Measurements from ENCODE around the gene SIL1.

Gene SIL1

DNA sequence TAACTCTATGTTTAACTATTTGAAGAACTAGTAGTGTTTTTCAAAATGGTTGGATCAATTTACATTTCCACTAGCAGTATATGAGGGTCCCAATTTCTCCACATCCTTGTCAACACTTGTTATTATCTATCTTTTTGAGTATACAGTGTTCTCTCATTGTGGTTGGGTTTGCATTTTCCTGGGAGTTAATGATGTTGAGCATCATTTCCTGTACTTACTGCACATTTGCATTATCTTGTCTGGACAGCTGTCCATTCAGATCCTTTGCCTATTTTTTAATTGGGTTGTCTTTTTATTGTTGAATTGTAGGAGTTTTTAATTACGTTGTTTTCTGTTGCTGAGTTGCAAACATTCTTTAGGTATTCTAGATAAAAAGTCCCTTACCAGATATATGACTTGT, 219.6 kb downstream of the SIL1 start:
- no peak for DNase-seq (ENCODE audit: low spot score)

DNA sequence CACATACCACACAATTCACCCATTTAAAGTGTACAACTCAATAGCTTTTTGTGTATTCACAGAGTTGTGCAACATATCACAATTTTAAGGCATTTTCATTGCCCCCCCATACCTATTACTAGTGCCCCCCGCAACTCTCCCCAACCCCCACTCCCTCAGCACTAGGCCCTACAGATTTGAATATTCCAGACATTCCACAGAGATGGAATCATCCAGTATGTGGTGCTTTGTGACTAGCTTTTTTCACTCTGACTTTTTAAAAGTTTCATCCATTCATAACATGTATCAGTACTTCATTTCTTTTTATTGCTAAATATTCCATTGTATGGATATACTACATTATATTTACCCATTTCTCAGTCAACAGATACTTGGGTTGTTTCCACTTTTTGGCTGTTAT, 220.1 kb downstream of the SIL1 start:
- DNase-seq (ENCODE audit: low spot score): no peak

DNA sequence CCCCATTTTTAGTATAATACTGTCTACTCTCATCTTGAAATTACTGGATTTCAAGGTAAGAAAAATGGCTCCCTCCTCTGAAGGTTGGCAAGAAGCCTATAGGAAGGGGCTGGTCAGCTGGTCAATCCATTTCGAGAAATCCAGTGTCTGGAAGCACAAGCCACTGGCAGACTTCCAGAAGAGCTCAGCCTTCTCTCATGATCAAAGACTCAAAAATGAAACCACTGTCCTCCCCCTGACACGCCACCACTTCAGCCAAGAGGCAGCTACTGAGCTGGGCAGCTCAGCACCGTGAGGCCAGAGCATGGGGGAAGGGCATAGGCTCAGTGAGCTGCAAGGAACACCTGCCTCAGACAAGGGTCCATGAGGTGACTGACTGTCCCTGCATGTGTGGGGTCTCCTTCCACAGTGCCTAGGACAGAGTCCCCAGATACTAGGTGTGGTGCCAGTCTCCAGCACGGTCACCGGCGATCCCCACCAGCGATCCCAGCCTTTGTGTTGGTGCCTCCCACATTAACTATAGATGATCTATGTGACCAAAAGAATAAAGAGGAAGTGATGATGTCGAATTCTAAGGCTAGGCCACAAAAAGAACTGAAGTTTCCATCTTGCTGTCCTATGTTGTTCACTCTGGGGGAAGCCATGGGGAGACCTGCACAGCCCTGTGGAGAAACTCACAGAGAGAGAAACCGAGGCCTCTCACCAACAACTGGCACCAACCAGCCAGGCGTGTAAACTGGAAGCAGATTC, 222.9 kb downstream of the SIL1 start:
- no peak for DNase-seq (ENCODE audit: low spot score)

DNA sequence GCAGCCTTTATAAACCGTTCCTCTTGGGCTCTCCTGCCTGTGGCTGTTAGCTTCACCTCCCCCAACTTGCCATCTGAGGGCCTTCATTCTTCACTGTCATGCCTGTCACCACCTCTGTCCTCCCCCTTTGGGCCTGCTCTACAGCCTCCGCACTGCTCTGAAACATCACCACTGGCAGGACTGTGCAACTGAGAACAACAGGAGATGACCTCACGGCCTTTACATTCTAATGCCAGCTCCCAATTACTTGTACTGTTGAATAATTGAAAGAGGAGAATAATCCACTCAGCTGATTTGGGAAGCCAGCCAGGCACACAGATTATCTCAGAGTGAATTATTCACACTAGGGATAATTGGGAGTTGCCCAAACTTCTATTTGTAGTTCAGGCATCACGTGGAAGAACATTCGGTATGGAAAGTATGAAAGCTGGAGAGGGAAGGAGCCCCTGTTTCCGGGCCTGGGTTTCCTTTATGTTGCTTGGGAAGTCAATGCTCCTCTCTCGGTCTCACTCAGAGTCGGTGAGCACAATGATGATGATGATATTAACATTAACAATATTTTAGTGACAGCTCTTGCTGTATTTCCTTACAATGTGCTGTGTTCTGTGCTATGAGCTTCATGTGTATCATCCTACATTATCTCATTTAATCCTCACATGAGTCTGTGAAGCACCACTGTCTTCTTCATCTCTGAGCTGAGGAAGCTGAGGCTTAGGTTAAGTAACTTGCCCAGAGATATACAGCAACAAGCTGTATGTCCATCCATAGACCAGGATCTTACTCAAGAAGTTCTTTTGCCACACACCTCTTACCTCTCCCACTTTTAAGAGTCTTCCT, 223.7 kb downstream of the SIL1 start:
- DNase-seq (ENCODE audit: low spot score): no peak

DNA sequence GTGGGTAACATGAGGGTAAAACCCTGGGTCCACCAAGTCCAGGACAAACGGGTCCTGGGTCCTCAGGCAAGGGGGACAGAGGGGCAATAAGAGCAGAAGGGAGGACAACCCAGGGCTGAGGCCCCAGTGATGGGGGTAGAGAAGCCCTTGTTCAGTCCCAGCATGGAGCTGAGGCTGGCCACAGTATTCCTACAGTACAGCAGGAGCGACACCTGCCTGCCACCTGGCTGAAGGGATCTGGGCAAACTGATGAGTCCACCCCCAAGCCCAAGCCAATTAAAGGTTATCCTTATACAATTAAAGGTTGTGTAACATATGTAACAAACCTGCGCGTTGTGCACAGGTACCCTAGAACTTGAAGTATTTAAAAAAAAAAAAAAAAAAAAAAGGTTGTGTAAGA, 225.3 kb downstream of the SIL1 start:
- no peak for DNase-seq (ENCODE audit: low spot score)

DNA sequence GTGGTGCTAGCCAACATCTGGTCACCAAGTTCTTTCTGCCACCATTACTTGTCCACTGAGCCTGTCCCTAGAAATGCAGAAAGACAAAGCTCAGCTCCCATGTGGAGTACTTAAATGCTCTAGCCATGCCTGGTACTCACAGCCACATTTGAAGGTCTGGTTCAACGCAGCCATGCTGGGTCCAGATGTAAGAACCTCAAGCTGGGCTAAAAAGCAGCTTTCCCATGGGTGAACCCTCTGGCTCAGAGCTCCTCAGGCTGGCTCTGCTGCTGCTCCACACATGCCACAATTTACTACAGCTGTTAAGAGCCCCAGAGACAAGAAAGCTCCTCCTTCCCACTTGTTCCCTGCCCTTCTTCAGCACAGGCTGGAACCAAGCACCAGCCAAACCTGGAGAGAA, 225.9 kb downstream of the SIL1 start:
- DNase-seq (ENCODE audit: low spot score): no peak

DNA sequence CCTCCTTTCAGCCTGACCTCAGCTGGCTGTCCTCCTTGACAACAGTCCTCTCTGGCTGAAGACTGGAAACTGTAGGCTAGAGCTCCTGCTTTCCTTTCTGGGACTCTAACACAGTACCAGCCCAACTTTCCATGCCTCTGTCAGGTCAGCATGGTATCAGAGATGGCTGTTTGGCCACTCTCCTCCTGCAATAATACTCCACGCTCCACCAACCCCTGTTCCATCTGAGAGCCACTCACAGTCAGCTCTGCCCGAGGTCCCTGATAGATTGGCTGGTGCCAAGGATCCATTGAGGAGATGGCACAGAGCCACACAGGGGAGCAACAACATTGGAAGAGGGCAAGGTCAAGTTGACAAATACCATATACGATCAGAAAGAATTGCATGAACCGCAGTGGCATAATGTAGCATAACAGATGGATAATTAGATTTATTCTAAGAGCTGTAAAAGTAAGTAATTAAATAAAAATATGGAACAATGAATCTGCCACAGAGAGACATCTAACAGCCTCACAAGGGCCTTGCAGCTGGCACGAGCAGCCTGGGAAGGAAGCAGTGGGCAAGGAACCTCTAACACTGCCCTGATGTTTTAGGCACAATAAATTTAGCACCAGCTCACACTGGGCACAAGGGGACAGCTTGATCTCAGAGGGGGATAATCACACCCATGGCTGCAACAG, 228.7 kb downstream of the SIL1 start:
- no peak for DNase-seq (ENCODE audit: low spot score)

DNA sequence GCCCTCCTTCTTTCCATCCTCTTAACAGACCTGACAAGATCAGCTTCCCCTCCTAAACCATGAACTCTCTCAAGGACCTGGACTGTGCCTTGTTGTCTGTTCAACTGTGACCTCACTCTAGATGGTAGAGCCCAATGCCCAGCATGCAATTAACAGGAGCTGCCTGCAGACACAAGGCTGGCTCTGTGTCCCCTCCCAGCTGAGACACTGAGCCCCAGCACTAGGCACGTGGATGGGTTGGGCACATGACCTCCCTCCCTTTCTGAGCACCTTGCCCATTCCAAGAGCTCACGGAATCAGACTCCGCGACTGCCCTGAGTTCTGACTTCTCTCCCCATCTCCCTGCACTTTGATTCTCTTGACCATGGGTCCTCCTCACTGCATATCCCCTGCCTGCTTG, 229.6 kb downstream of the SIL1 start:
- no peak for DNase-seq (ENCODE audit: low spot score)

DNA sequence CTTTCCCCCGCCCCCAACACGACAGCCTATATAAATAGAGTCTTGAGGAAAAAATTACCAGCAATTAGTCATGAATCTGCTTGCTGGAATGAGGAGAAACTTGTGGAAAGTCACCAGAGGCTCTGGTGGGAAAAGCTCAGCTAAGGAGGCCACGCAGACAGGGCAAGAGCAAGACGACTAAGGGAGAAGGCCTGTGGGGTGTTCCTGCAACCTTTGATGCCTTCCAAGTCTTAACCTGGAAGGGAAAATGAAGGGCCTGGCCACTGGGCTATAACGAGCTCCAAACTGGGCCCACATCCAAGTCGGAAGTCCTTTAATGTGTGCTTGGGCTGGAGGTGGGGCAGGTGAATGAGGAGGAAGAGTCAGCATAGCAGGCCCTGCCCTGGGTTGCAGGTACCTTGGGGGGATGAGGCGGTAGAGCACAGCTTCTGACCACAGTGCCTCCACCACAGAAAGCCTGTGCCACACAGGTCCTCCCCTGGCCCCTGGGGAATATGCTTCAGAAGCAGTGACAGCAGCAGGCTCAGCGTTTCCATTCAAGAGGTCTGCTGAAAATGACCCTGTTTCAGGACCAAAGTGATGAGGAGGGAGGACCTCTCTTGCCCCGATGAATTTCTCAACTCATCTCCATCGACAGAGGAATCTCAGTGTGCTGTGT, 230.2 kb downstream of the SIL1 start:
- DNase-seq (ENCODE audit: low spot score): no peak

DNA sequence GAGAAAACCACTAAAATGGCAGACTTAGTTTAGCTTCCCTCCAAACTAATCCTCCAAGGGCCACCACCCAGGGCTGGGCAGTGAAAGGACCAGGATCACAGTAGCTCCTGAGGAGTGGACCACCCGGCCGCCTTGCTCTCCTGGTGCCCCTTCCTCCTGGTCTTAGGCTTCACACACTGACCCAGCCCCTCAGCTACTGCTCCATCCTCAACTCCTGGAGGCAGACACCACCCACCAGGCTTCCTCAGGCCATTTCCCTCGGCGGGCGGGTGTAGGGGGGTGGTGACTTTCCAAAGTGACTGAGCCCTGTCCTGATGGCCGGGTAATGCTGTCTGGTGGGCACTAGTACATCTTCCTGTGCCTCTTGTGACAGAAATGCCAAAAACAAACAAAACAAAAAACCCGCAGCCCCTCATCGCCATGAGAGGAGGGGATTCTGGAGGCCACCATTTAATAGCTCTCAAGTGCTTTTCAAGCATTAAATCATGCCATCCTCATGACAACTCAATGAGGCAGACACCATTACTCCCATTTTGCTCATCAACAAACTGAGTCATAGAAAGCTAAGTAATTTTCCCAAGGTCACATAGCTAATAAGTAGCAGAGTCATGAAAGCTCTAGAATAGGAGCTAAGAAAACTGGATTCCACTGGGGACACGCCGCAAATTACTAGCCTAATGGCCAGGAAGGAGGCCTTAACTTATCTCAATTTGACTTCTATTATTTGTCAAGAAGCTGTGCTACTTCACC, 231.8 kb downstream of the SIL1 start:
- DNase-seq (ENCODE audit: low spot score): no peak

DNA sequence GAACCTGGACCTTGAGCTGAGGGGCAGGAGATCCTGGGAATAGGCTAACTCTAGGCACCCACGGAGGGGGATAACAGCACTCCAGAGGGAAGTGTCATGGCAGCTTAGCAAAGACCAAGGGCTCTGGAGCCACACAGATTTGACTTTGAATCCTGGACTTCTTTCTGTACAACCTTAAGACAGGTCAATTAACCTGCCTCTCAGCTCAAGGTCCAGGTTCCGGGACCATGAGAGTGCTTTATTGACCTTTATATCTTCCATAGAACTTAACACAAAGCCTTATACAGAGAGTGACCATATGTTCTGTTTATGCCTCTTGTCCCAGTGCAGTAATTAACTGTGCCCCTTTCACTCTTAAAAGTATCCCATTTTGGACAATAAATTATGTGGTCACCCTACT, 232.5 kb downstream of the SIL1 start:
- DNase-seq (ENCODE audit: low spot score): no peak

DNA sequence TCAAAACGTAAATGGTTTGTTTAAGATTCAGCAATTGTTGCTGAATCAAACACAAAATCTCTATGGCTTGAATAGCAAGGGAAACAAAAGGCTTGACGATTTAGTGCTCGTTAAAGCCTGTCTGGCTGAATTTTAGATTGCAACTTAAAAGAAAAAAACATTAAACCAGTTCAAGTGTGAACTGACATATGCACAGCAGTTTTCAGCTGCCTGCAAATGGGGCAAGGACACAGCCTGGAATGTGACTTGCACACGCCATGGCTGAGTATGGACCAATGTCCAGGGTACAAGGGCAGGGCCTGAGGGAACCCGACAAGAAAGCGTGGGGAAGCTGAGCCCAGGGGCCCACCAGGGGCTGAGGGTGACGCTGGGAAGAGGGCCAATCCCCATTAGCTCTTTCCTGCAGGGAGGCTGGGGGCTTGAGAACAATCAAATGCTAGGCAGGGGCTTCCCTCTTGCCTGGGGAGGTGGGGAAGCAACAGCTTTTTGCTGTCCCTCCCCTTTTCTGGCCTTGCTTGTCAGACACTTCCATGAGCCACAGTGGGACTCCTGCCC, 233.4 kb downstream of the SIL1 start:
- no peak for DNase-seq (ENCODE audit: low spot score)

DNA sequence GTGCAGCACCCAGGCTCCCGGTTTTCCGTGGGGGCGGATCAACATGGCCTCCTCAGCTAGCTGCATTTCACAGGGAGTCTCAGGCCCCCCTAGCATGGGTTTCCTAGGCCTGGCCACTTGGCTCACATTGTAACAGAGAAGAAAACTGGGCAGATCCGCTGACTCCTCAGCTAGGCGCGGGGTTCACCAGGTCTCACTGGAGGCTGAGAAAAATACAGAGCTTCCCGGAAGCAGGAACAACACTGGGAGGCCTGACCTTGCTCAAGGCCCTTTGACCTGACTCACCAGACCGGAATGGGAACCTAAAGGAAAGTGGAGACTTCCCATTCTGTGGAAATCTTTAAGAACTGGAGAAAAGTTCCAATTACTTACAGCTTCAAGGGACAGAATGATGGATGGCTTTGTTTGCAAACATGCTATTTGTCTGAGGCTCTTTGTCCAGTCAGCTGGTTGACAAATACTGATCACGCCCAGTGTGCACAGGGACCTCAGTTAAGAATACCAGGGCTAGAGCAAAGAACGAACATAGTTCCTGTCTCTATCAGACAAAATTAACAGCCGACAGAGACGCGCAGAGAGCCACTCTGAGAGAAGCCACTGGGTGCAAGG, 234.3 kb downstream of the SIL1 start:
- no peak for DNase-seq (ENCODE audit: low spot score)

DNA sequence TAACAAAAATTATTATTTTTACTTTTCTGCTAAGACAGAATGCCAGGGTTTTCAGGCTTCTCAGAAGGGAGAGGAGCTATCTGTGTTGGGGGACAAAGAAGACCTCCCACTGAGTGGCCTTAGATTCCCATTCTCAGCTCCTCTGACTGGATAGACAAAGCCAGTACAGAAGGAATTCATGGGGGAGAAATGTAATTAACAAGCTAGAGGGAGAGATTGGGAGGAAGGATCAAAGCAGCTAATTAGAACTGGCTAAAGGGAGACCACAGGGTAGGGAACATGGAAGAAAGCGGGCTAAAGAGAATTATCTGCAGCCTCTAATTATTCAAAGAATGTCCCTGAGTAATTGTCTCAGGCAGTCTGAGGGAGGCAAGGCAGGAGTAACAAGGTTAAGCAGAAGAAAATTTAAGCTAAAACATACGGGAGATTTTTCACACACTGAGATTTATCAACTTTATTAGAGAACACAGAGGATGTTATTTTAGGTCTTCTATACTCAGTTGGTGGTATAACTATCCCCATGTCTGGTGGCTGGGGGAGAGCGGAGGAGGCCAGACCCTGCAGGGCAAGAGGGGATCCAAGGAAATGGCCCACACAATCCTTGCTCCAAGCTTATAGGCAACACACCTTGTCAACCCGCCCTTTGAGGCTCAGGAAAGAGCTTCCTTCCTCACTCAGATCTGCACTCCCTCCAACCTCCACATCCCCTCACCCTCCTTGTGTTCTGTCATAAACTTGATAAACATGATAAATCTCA, 235.4 kb downstream of the SIL1 start:
- no peak for DNase-seq (ENCODE audit: low spot score)

DNA sequence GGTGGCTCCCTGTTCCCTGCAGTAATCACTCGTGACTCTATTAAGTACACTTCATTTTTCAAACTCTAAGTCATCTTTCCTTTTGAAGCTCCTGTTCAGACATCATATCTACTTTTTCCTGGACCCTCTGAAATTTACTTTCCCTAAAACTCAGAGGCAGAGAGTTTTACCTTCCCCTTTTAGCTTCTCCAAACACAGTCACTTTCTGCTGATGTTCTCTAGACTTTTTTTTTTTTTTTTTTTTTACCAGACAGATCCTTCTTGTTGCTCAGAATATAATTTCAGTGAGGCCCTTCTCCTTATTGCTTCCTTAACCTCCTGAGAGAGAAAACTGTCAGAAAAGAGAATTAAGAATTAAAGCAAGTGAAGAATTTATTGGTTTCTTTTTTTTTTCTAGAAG, 236.4 kb downstream of the SIL1 start:
- DNase-seq (ENCODE audit: low spot score): no peak

DNA sequence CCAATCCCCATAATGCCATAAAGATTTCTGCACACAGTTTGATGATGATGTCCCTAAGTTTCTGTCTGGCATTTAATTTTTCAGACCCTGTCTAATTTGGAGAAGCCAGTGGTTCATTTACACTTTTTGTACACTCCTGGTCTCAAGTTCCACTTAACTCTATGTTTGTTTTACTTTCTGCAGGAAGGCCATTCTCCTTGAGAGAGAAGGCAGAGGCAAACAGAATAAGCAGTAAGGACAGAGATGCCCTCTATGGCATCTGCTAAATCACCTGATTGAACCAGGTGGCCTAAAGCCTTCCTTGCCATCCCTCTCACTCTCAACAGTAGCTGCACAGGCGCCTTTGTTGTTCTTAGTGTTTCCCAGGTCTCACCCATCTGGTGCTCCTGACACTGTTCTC, 236.9 kb downstream of the SIL1 start:
- no peak for DNase-seq (ENCODE audit: low spot score)

DNA sequence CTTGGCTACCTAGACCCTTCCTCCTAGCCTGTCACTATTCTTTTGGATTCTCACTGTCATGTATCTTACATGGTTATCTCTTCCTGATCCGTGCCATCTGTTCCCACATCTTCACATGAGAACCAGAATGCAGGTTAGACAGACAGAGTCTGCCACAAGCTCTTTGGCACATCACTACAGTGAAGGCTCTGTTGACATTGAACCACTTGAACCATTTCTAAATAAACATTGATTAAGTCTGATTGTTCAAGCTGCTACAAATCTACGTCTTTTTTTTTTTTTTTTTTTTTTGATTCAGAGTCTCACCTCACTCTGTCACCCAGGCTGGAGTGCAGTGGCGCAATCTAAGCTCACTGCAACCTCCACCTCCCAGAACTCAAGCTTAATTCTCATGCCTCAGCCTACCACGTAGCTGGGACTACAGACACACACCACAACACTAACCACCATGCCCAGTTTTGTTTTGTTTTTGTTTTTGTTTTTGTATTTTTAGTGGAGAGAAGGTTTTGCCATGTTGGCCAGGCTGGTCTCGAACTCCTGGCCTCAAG, 237.9 kb downstream of the SIL1 start:
- no peak for DNase-seq (ENCODE audit: low spot score)

DNA sequence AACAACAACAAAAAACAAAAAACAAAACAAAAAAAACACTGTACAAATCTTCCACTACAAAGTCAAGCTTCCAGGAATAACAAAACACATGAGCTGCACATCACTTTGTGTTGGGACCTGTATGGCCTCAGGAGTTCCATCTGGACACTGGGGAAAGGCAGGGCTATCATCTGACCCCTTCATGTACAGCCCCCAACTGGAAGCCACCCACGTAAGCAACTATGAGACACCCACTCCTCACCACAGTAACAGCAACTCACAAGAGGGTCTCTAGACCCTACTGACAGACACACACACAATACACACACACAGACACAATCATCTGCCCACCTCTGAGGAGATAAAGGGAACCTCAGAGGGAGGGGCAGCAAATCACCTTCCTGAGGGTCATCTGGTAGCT, 241.4 kb downstream of the SIL1 start:
- no peak for DNase-seq (ENCODE audit: low spot score)

DNA sequence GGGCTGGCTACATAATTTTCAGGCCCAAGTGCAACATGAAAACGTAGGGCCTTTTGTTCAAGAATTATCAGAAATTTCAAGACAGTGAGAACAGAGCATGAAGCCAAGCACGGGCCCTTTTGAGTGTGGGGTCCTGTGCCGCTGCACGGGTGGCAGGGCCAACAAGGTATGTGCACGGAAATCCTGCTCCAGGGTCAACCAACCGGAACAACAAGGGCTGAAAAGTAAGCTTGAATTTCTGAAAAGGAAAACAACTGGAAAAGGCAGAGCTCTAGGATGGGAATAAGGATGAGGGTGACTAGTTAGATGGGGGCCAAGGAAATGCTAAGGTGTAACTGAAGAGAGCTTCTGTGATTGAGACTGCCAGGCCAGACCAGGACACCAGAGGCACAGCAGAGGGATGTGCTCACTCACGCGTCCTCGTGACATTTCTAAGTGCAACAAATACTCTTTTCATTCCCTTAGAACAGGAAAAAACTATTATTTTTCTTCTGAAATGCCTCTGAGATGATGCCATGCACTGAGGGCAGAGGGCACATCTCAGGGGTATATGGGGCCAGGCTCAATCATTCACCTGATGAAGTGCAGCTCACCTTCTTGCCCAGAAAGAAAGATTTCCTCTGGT, 242.4 kb downstream of the SIL1 start:
- DNase-seq (ENCODE audit: low spot score): no peak

Data from NAMALWA (cell line).